Neutrophil (primary cell): ENCODE measurements around the gene MLLT10.

Experiments used
- H3K27ac ChIP-seq: fragments of 200-600 bp; sonication (generic); 2 replicates; pipeline ENCODE4 v1.5.1; 2016; ENCODE audit warnings: mild to moderate bottlenecking, moderate library complexity
- H3K27me3 ChIP-seq: fragments of 200-600 bp; sonication (generic); 2 replicates; pipeline ENCODE4 v1.6.0; 2016; ENCODE audit warnings: mild to moderate bottlenecking
- H3K36me3 ChIP-seq: fragments of 200-600 bp; sonication (generic); 2 replicates; pipeline ENCODE4 v1.5.1; 2017
- H3K4me1 ChIP-seq, 2 experiments: fragments of 200-600 bp in 1 of 2; sonication (generic) in 1 of 2; 1 replicate in 1 of 2; 2 replicates in 1 of 2; pipeline versions ENCODE4 v1.5.1 to v1.6.1; 2013 to 2016; ENCODE audit warnings: low read depth in 1 of 2, low read length in 1 of 2, mild to moderate bottlenecking in 1 of 2, moderate library complexity in 1 of 2; ENCODE audit not compliant: control insufficient read depth in 1 of 2, insufficient read depth in 1 of 2
- H3K4me3 ChIP-seq, 2 experiments: fragments of 200-600 bp in 1 of 2; sonication (generic) in 1 of 2; 1 replicate in 1 of 2; 2 replicates in 1 of 2; pipeline ENCODE4 v1.5.1; 2013 to 2016; ENCODE audit warnings: low read depth in 1 of 2, low read length in 1 of 2, mild to moderate bottlenecking in 1 of 2, moderate library complexity in 1 of 2
- H3K9me3 ChIP-seq: fragments of 200-600 bp; sonication (generic); 2 replicates; pipeline ENCODE4 v1.5.1; 2016
- CTCF ChIP-seq: fragments of 200-600 bp; sonication (generic); IDR thresholded peaks from 2 replicates; pipeline ENCODE4 v1.5.1; 2016; ENCODE audit warnings: antibody characterized with exemption

Gene MLLT10

GRCh38 chr10:21726601-21727225, 192.7 kb downstream of the MLLT10 start:
- Histone ChIP-seq H3K4me1 (peaks cover 9 to 13% of the 10 kb centered on the region in 2 experiments), H3K9me3 (no peaks in the 10 kb centered on the region), H3K36me3 (peaks cover 21% of the 10 kb centered on the region), H3K4me3 (no peak overlapping the region), H3K27me3 (no peaks in the 10 kb centered on the region), H3K27ac (no peak overlapping the region)
- TF ChIP-seq CTCF: no peak

GRCh38 chr10:21727452-21728168, 193.6 kb downstream of the MLLT10 start:
- Histone ChIP-seq H3K27ac (no peak overlapping the region), H3K27me3 (no peaks in the 10 kb centered on the region), H3K4me1 (peaks cover 9 to 13% of the 10 kb centered on the region in 2 experiments), H3K4me3 (no peak overlapping the region), H3K36me3 (peaks cover 21% of the 10 kb centered on the region), H3K9me3 (no peaks in the 10 kb centered on the region)
- TF ChIP-seq CTCF: no peak

DNA sequence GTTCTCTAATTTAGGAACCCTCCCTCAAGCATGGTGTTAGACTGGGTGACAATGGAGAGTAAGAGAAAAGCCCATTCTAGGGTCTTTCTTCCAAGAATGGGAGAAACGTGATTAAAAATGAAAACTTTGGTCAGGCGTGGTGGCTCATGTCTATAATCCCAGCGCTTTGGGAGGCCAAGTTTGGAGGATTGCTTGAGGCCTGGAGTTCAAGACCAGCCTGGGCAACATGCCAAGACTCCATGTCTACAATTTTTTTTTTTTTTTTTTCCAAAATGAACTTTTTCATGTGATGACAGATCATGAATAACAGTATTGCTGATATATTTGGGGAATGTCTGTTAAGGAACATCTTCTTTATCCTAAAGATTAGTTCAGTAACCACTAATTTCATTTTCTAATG, 194.6 kb downstream of the MLLT10 start:
- Histone ChIP-seq H3K4me1 (peaks cover 9 to 13% of the 10 kb centered on the region in 2 experiments), H3K36me3 (peaks cover 26% of the 10 kb centered on the region)
- TF ChIP-seq CTCF: no peak

GRCh38 chr10:21732067-21732772, 198.2 kb downstream of the MLLT10 start:
- H3K27me3 ChIP-seq: no peaks in the 10 kb centered on the region
- H3K27ac ChIP-seq: no peak overlapping the region
- H3K36me3 ChIP-seq: peaks cover 49% of the 10 kb centered on the region
- TF ChIP-seq CTCF: peak; percentile 19
- no peak overlapping the region for H3K4me3 ChIP-seq
- peaks cover 5 to 6% of the 10 kb centered on the region in 2 experiments for H3K4me1 ChIP-seq
- H3K9me3 ChIP-seq: no peaks in the 10 kb centered on the region

More for the DNA sequence above, 194.6 kb downstream of the MLLT10 start:
- H3K4me3 ChIP-seq: no peak overlapping the region
- H3K27ac ChIP-seq: no peak overlapping the region
- H3K9me3 ChIP-seq: no peaks in the 10 kb centered on the region
- H3K27me3 ChIP-seq: no peaks in the 10 kb centered on the region

DNA sequence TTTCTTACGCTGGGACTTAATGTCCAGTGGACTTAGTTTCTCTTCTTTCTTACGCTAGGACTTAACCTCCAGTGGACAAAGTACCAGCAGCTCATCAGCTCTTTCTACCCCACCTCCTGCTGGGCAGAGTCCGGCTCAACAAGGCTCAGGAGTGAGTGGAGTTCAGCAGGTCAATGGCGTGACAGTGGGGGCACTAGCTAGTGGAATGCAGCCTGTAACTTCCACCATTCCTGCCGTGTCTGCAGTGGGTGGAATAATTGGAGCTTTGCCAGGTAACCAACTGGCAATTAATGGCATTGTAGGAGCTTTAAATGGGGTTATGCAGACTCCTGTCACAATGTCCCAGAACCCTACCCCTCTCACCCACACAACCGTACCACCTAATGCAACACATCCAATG, 199.7 kb downstream of the MLLT10 start:
- TF ChIP-seq CTCF: no peak
- Histone ChIP-seq H3K9me3 (no peaks in the 10 kb centered on the region), H3K27ac (no peak overlapping the region), H3K4me1 (peaks cover 7% of the 10 kb centered on the region in 2 experiments), H3K36me3 (peaks cover 59% of the 10 kb centered on the region), H3K4me3 (no peak overlapping the region), H3K27me3 (no peaks in the 10 kb centered on the region)
